HUES64 (cell line): ENCODE results near the gene FAM47E.

Source experiments
- H3K27ac ChIP-seq: 2 replicates; pipeline ENCODE4 v1.7.0; 2013; ENCODE audit warnings: low read depth, low read length, inconsistent platforms
- H3K27me3 ChIP-seq: 2 replicates; pipeline ENCODE4 v1.6.1; 2013; ENCODE audit warnings: mild to moderate bottlenecking, low read length; ENCODE audit not compliant: insufficient read depth
- H3K36me3 ChIP-seq: 2 replicates; pipeline ENCODE4 v1.6.1; 2013; ENCODE audit warnings: mild to moderate bottlenecking, low read length; ENCODE audit not compliant: insufficient read depth
- H3K4me1 ChIP-seq: 2 replicates; pipeline ENCODE4 v1.6.1; 2013; ENCODE audit warnings: mild to moderate bottlenecking, low read length, moderate library complexity; ENCODE audit not compliant: insufficient read depth
- H3K4me3 ChIP-seq: 2 replicates; pipeline ENCODE4 v1.5.1; 2013; ENCODE audit warnings: mild to moderate bottlenecking, low read length, moderate library complexity
- H3K9ac ChIP-seq: 2 replicates; pipeline ENCODE4 v1.6.1; 2013; ENCODE audit warnings: mild to moderate bottlenecking, low read depth, low read length
- H3K9me3 ChIP-seq: 2 replicates; pipeline ENCODE4 v1.6.1; 2013; ENCODE audit warnings: low read depth, low read length; ENCODE audit not compliant: insufficient read depth
- WGBS: fragments of 150-250, 120-280 bp; methylation state at CpG from one replicate; pipeline ENCODE4 v1.1.7; 2013; ENCODE audit warnings: missing lambda C conversion rate; 5-methylcytosine and 5-hydroxymethylcytosine counted together

Gene FAM47E

GRCh38 chr4:76267811-76268210 lies 16.3 kb downstream of the FAM47E start:
- Histone ChIP-seq H3K4me1 (no peaks in the 10 kb centered on the region), H3K4me3 (no peak overlapping the region), H3K9me3 (no peaks in the 10 kb centered on the region), H3K36me3 (no peaks in the 10 kb centered on the region), H3K27ac (no peak overlapping the region), H3K27me3 (no peaks in the 10 kb centered on the region), H3K9ac (no peak overlapping the region)
- WGBS = 93% methylated on average over 6 of the region's 6 CpGs

- no peaks in the 10 kb centered on the region for H3K4me1 ChIP-seq
- no peaks in the 10 kb centered on the region for H3K9me3 ChIP-seq
- no peaks in the 10 kb centered on the region for H3K27me3 ChIP-seq
- H3K36me3 ChIP-seq = no peaks in the 10 kb centered on the region
- H3K27ac ChIP-seq = no peak overlapping the region
- H3K4me3 ChIP-seq = no peak overlapping the region
- no peak overlapping the region for H3K9ac ChIP-seq
- WGBS = 96% methylated on average over 11 of the region's 11 CpGs
Measured at GRCh38 chr4:76270244-76271175, 19.0 kb downstream of the FAM47E start.

GRCh38 chr4:76271248-76271647 lies 19.7 kb downstream of the FAM47E start:
- Histone ChIP-seq H3K4me3 (no peak overlapping the region), H3K36me3 (no peaks in the 10 kb centered on the region), H3K9ac (no peak overlapping the region), H3K4me1 (no peaks in the 10 kb centered on the region), H3K27ac (no peak overlapping the region), H3K9me3 (no peaks in the 10 kb centered on the region), H3K27me3 (no peaks in the 10 kb centered on the region)
- WGBS = 93% methylated on average over 6 of the region's 6 CpGs

GRCh38 chr4:76272073-76272472 lies 20.6 kb downstream of the FAM47E start:
- Histone ChIP-seq H3K27ac (no peak overlapping the region), H3K36me3 (no peaks in the 10 kb centered on the region), H3K4me1 (no peaks in the 10 kb centered on the region), H3K9ac (no peak overlapping the region), H3K4me3 (no peak overlapping the region), H3K27me3 (no peaks in the 10 kb centered on the region), H3K9me3 (no peaks in the 10 kb centered on the region)

GRCh38 chr4:76272582-76272981 lies 21.1 kb downstream of the FAM47E start:
- H3K36me3 ChIP-seq = no peaks in the 10 kb centered on the region
- H3K9ac ChIP-seq = no peak overlapping the region
- H3K27ac ChIP-seq = no peak overlapping the region
- H3K4me1 ChIP-seq = no peaks in the 10 kb centered on the region
- 64% methylated on average over 1 of the region's 1 CpG for WGBS
- H3K9me3 ChIP-seq = no peaks in the 10 kb centered on the region
- H3K27me3 ChIP-seq = no peaks in the 10 kb centered on the region
- H3K4me3 ChIP-seq = no peak overlapping the region

- H3K36me3 ChIP-seq = no peaks in the 10 kb centered on the region
- no peaks in the 10 kb centered on the region for H3K4me1 ChIP-seq
- H3K9me3 ChIP-seq = no peaks in the 10 kb centered on the region
- no peaks in the 10 kb centered on the region for H3K27me3 ChIP-seq
- no peak overlapping the region for H3K9ac ChIP-seq
- 81% methylated on average over 5 of the region's 5 CpGs for WGBS
- H3K27ac ChIP-seq = no peak overlapping the region
- no peak overlapping the region for H3K4me3 ChIP-seq
Measured at GRCh38 chr4:76272999-76273398, 21.5 kb downstream of the FAM47E start.

- H3K9ac ChIP-seq = no peak overlapping the region
- H3K4me1 ChIP-seq = no peaks in the 10 kb centered on the region
- no peaks in the 10 kb centered on the region for H3K36me3 ChIP-seq
- no peaks in the 10 kb centered on the region for H3K9me3 ChIP-seq
- H3K4me3 ChIP-seq = no peak overlapping the region
- H3K27ac ChIP-seq = no peak overlapping the region
- 88% methylated on average over 3 of the region's 3 CpGs for WGBS
- no peaks in the 10 kb centered on the region for H3K27me3 ChIP-seq
Measured at GRCh38 chr4:76275486-76276124, 24.1 kb downstream of the FAM47E start.

- 93% methylated on average over 9 of the region's 9 CpGs for WGBS
- H3K4me1 ChIP-seq = no peaks in the 10 kb centered on the region
- H3K9me3 ChIP-seq = no peaks in the 10 kb centered on the region
- no peak overlapping the region for H3K27ac ChIP-seq
- H3K4me3 ChIP-seq = no peak overlapping the region
- H3K36me3 ChIP-seq = no peaks in the 10 kb centered on the region
- no peak overlapping the region for H3K9ac ChIP-seq
- no peaks in the 10 kb centered on the region for H3K27me3 ChIP-seq
Measured at GRCh38 chr4:76276813-76277212, 25.3 kb downstream of the FAM47E start.

- no peak overlapping the region for H3K9ac ChIP-seq
- no CpG with 5 or more reads among the region's 1 CpG for WGBS
- no peaks in the 10 kb centered on the region for H3K4me1 ChIP-seq
- H3K36me3 ChIP-seq = no peaks in the 10 kb centered on the region
- H3K9me3 ChIP-seq = no peaks in the 10 kb centered on the region
- H3K27me3 ChIP-seq = no peaks in the 10 kb centered on the region
- H3K27ac ChIP-seq = no peak overlapping the region
- H3K4me3 ChIP-seq = no peak overlapping the region
Measured at GRCh38 chr4:76277667-76278066, 26.1 kb downstream of the FAM47E start.

- WGBS = 100% methylated on average over 1 of the region's 1 CpG
- Histone ChIP-seq H3K4me1 (no peaks in the 10 kb centered on the region), H3K9me3 (no peaks in the 10 kb centered on the region), H3K4me3 (no peak overlapping the region), H3K36me3 (no peaks in the 10 kb centered on the region), H3K27me3 (no peaks in the 10 kb centered on the region), H3K27ac (no peak overlapping the region), H3K9ac (no peak overlapping the region)
Measured at GRCh38 chr4:76278583-76278982, 27.1 kb downstream of the FAM47E start.

GRCh38 chr4:76279462-76279861 lies 27.9 kb downstream of the FAM47E start:
- Histone ChIP-seq H3K4me3 (no peak overlapping the region), H3K36me3 (no peaks in the 10 kb centered on the region), H3K4me1 (no peaks in the 10 kb centered on the region), H3K27ac (no peak overlapping the region), H3K9ac (no peak overlapping the region), H3K27me3 (no peaks in the 10 kb centered on the region), H3K9me3 (no peaks in the 10 kb centered on the region)
- WGBS = 93% methylated on average over 3 of the region's 4 CpGs
